HK-2 (cell line): ENCODE measurements around the gene IGHMBP2.

Experiments used
- DNase-seq: peaks from one replicate; pipeline ENCODE4 v3.0.0-alpha.2; 2018; ENCODE audit not compliant: unreplicated experiment

The IGHMBP2 gene

GRCh38 chr11:68939583-68940555, 36.2 kb downstream of the IGHMBP2 start:
- DNase-seq = no peak

- no peak for DNase-seq
Observed at GRCh38 chr11:68940651-68941323, 37.1 kb downstream of the IGHMBP2 start.

- no peak for DNase-seq
Observed at GRCh38 chr11:68941324-68942094, 37.8 kb downstream of the IGHMBP2 start.

- no peak for DNase-seq
Observed at GRCh38 chr11:68942095-68942620, 38.5 kb downstream of the IGHMBP2 start.

- no peak for DNase-seq
Observed at GRCh38 chr11:68942751-68943271, 39.1 kb downstream of the IGHMBP2 start.

- DNase-seq = no peak
Observed at GRCh38 chr11:68946416-68947090, 42.9 kb downstream of the IGHMBP2 start.

GRCh38 chr11:68947151-68947550, 43.5 kb downstream of the IGHMBP2 start:
- no peak for DNase-seq

GRCh38 chr11:68948496-68948895, 44.8 kb downstream of the IGHMBP2 start:
- DNase-seq = no peak

GRCh38 chr11:68948935-68949334, 45.2 kb downstream of the IGHMBP2 start:
- DNase-seq = no peak

GRCh38 chr11:68950270-68950669, 46.6 kb downstream of the IGHMBP2 start:
- no peak for DNase-seq

- DNase-seq = no peak
Observed at GRCh38 chr11:68950762-68951161, 47.1 kb downstream of the IGHMBP2 start.

- no peak for DNase-seq
Observed at GRCh38 chr11:68954836-68955606, 51.3 kb downstream of the IGHMBP2 start.

GRCh38 chr11:68955607-68955958, 51.9 kb downstream of the IGHMBP2 start:
- no peak for DNase-seq

- no peak for DNase-seq
Observed at GRCh38 chr11:68956142-68956541, 52.5 kb downstream of the IGHMBP2 start.

- no peak for DNase-seq
Observed at GRCh38 chr11:68956547-68957254, 53.0 kb downstream of the IGHMBP2 start.

GRCh38 chr11:68958211-68958610, 54.5 kb downstream of the IGHMBP2 start:
- no peak for DNase-seq

- DNase-seq = no peak
Observed at GRCh38 chr11:68959465-68960293, 56.0 kb downstream of the IGHMBP2 start.

GRCh38 chr11:68960294-68961071, 56.8 kb downstream of the IGHMBP2 start:
- DNase-seq = no peak
